EL (cell line): ENCODE data around the gene GRB10.
"Not testable (repeated sequence)": the region's sequence is repeated elsewhere in the genome, so short reads cannot be mapped to it uniquely, and the experiment has no call there.

Experiments
- DNase-seq: peaks from one replicate; pipeline ENCODE4 v3.0.0-alpha.2; 2016

The GRB10 gene

GRCh38 chr7:50742401-50742800, 40.3 kb downstream of the GRB10 start:
- no peak for DNase-seq

GRCh38 chr7:50739744-50740435, 42.8 kb downstream of the GRB10 start:
- no peak for DNase-seq

- DNase-seq: no peak
Observed at GRCh38 chr7:50738932-50739331, 43.8 kb downstream of the GRB10 start.

GRCh38 chr7:50735836-50736235, 46.9 kb downstream of the GRB10 start:
- not testable (repeated sequence) for DNase-seq

GRCh38 chr7:50735333-50735732, 47.4 kb downstream of the GRB10 start:
- no peak for DNase-seq

- DNase-seq: no peak
Observed at GRCh38 chr7:50734246-50734645, 48.5 kb downstream of the GRB10 start.

GRCh38 chr7:50733552-50733951, 49.1 kb downstream of the GRB10 start:
- peak; percentile 18 for DNase-seq

- DNase-seq: no peak
Observed at GRCh38 chr7:50731703-50732582, 50.8 kb downstream of the GRB10 start.

- DNase-seq: peak; percentile 31
Observed at GRCh38 chr7:50730446-50731400, 52.0 kb downstream of the GRB10 start.

- peak; percentile 63 for DNase-seq
Observed at GRCh38 chr7:50729962-50730361, 52.7 kb downstream of the GRB10 start.

- DNase-seq: peak; percentile 62
Observed at GRCh38 chr7:50728184-50728583, 54.5 kb downstream of the GRB10 start.

- DNase-seq: no peak
Observed at GRCh38 chr7:50727711-50728110, 55.0 kb downstream of the GRB10 start.

- no peak for DNase-seq
Observed at GRCh38 chr7:50727072-50727471, 55.6 kb downstream of the GRB10 start.

- DNase-seq: no peak
Observed at GRCh38 chr7:50725774-50726173, 56.9 kb downstream of the GRB10 start.

- DNase-seq: no peak
Observed at GRCh38 chr7:50724526-50725520, 57.9 kb downstream of the GRB10 start.

GRCh38 chr7:50723888-50724287, 58.8 kb downstream of the GRB10 start:
- DNase-seq: no peak

- DNase-seq: no peak
Observed at GRCh38 chr7:50723173-50723572, 59.5 kb downstream of the GRB10 start.

GRCh38 chr7:50721661-50722259, 60.9 kb downstream of the GRB10 start:
- DNase-seq: no peak

GRCh38 chr7:50721160-50721559, 61.5 kb downstream of the GRB10 start:
- no peak for DNase-seq

GRCh38 chr7:50720295-50720694, 62.4 kb downstream of the GRB10 start:
- no peak for DNase-seq

GRCh38 chr7:50718876-50719275, 63.8 kb downstream of the GRB10 start:
- no peak for DNase-seq
